Activated CD8-positive, alpha-beta memory T cell treated with anti-CD3 and anti-CD28 coated beads for 1 hour (primary cell): ENCODE data around the gene RHOC.
"Not testable (repeated sequence)": the region's sequence is repeated elsewhere in the genome, so short reads cannot be mapped to it uniquely, and the experiment has no call there.

Source experiments
- DNase-seq, 2 donors: peaks; one replicate each; pipeline ENCODE4 v3.0.0-alpha.2; 2020; ENCODE audit warnings: low read depth in 1 of 2; ENCODE audit errors: extremely low read depth in 1 of 2

RHOC gene

GRCh38 chr1:112706505-112707220 is at the start of gene RHOC:
Gene RHOC, minus strand, starts transcription at chr1:112707127. Its CDS starts 3,328 bp downstream, at chr1:112703799.
- no peak for DNase-seq

- DNase-seq = no peak
These were observed 47.2 kb upstream of the RHOC start for GRCh38 chr1:112754116-112754628.

GRCh38 chr1:112748396-112748795 is 41.5 kb upstream of the RHOC start:
- DNase-seq = no peak

GRCh38 chr1:112744009-112744578 is 37.2 kb upstream of the RHOC start:
- DNase-seq = no peak

GRCh38 chr1:112743174-112744008 is 36.5 kb upstream of the RHOC start:
- no peak for DNase-seq

GRCh38 chr1:112737573-112737972 is 30.6 kb upstream of the RHOC start:
- DNase-seq = no peak

- DNase-seq = no peak
These were observed 28.8 kb upstream of the RHOC start for GRCh38 chr1:112735752-112736151.

- DNase-seq = no peak
These were observed 24.5 kb upstream of the RHOC start for GRCh38 chr1:112731451-112731850.

- no peak for DNase-seq
These were observed 23.0 kb upstream of the RHOC start for GRCh38 chr1:112729909-112730308.

GRCh38 chr1:112729011-112729410 is 22.1 kb upstream of the RHOC start:
- not testable (repeated sequence) for DNase-seq

- not testable (repeated sequence) for DNase-seq
These were observed 21.5 kb upstream of the RHOC start for GRCh38 chr1:112728306-112728971.

- DNase-seq = no peak
These were observed 20.8 kb upstream of the RHOC start for GRCh38 chr1:112727716-112728115.

- not testable (repeated sequence) for DNase-seq
These were observed 17.3 kb upstream of the RHOC start for GRCh38 chr1:112724240-112724639.

- no peak for DNase-seq
These were observed 16.5 kb upstream of the RHOC start for GRCh38 chr1:112723511-112723839.

- DNase-seq = no peak
These were observed 15.9 kb upstream of the RHOC start for GRCh38 chr1:112722601-112723510.

- DNase-seq = no peak
These were observed 15.1 kb upstream of the RHOC start for GRCh38 chr1:112721966-112722524.

GRCh38 chr1:112721294-112721693 is 14.4 kb upstream of the RHOC start:
- not testable (repeated sequence) for DNase-seq

GRCh38 chr1:112720800-112721199 is 13.9 kb upstream of the RHOC start:
- DNase-seq = no peak

- no peak for DNase-seq
These were observed 12.8 kb upstream of the RHOC start for GRCh38 chr1:112719706-112720105.
